Neural cell (in vitro differentiated cells): ENCODE results near the gene RAB22A. TPM values are rescaled to one million over a fixed set of nuclear protein-coding genes. Genes with fewer than 3 reads are reported as not detected.

Experiments used
- H2AFZ ChIP-seq: fragments of 200-600, 300-800 bp; sonication (generic), shearing (Covaris generic); 2 replicates; pipeline ENCODE4 v1.6.0; 2014; ENCODE audit warnings: low read depth, mild to moderate bottlenecking, antibody characterized with exemption, low read length, moderate library complexity
- H3F3A ChIP-seq: fragments of 200-600 bp; shearing (Covaris generic); 2 replicates; pipeline ENCODE4 v1.6.1; 2016; ENCODE audit warnings: mild to moderate bottlenecking, moderate library complexity, mixed read lengths, antibody characterized with exemption, low read length; ENCODE audit not compliant: insufficient read depth, poor library complexity, severe bottlenecking
- H3K27ac ChIP-seq: fragments of 200-600, 300-800 bp; sonication (generic), shearing (Covaris generic); 2 replicates; pipeline ENCODE4 v1.5.1; 2014; ENCODE audit warnings: mild to moderate bottlenecking, low read length, moderate library complexity
- H3K27me3 ChIP-seq: fragments of 300-800, 200-600 bp; sonication (generic), shearing (Covaris generic); 2 replicates; pipeline ENCODE4 v1.6.0; 2014; ENCODE audit warnings: mild to moderate bottlenecking, low read depth, low read length, moderate library complexity; ENCODE audit not compliant: insufficient read depth
- H3K36me3 ChIP-seq: fragments of 300-800, 200-600 bp; sonication (generic), shearing (Covaris generic); 2 replicates; pipeline ENCODE4 v1.5.1; 2014; ENCODE audit warnings: mild to moderate bottlenecking, antibody characterized with exemption, low read length, moderate library complexity; ENCODE audit not compliant: insufficient read depth
- H3K4me2 ChIP-seq: fragments of 300-800, 200-600 bp; sonication (generic), shearing (Covaris generic); 2 replicates; pipeline ENCODE4 v1.6.0; 2014; ENCODE audit warnings: mild to moderate bottlenecking, low read length
- H3K4me3 ChIP-seq: fragments of 300-800, 200-600 bp; sonication (generic), shearing (Covaris generic); 2 replicates; pipeline ENCODE4 v1.5.1; 2014; ENCODE audit warnings: mild to moderate bottlenecking, low read length, moderate library complexity
- H3K79me2 ChIP-seq: fragments of 200-600 bp; shearing (Covaris generic); replicated peaks from 2 replicates; pipeline ENCODE4 v1.6.0; 2014; ENCODE audit warnings: mild to moderate bottlenecking, low read length, moderate library complexity; ENCODE audit not compliant: insufficient read depth
- H3K9ac ChIP-seq: fragments of 300-800, 200-600 bp; sonication (generic), shearing (Covaris generic); 2 replicates; pipeline ENCODE4 v1.6.1; 2016; ENCODE audit warnings: mild to moderate bottlenecking, low read length, mixed read lengths
- H3K9me2 ChIP-seq: fragments of 200-600 bp; shearing (Covaris generic); 2 replicates; pipeline ENCODE4 v1.6.1; 2016; ENCODE audit warnings: mild to moderate bottlenecking, low read length, mixed read lengths; ENCODE audit not compliant: insufficient read depth
- H3K9me3 ChIP-seq: fragments of 200-600, 300-800 bp; sonication (generic), shearing (Covaris generic); 2 replicates; pipeline ENCODE4 v1.6.1; 2016; ENCODE audit warnings: mild to moderate bottlenecking, mixed run types, low read length, moderate library complexity, mixed read lengths
- H4K20me1 ChIP-seq: fragments of 200-600 bp; shearing (Covaris generic); 2 replicates; pipeline ENCODE4 v1.6.1; 2016; ENCODE audit warnings: mild to moderate bottlenecking, mixed run types; ENCODE audit not compliant: insufficient read depth
- EP300 ChIP-seq: fragments of 450-650 bp; conservative IDR thresholded peaks from 2 replicates; pipeline ENCODE4 v1.6.1; 2014; ENCODE audit warnings: antibody characterized with exemption, mild to moderate bottlenecking, moderate library complexity; ENCODE audit not compliant: poor library complexity, severe bottlenecking
- EZH2 ChIP-seq: fragments of 200-600, 300-800 bp; shearing (Covaris generic), sonication (generic); IDR thresholded peaks from 2 replicates; pipeline ENCODE4 v1.6.1; 2014; ENCODE audit warnings: antibody characterized with exemption, low read length, borderline replicate concordance, mild to moderate bottlenecking; ENCODE audit not compliant: insufficient read depth, poor library complexity, severe bottlenecking
- MXI1 ChIP-seq: fragments of 450-650 bp; conservative IDR thresholded peaks from 2 replicates; pipeline ENCODE4 v1.6.1; 2014; ENCODE audit warnings: antibody characterized with exemption, mild to moderate bottlenecking; ENCODE audit not compliant: poor library complexity, severe bottlenecking
- POLR2AphosphoS5 ChIP-seq: IDR thresholded peaks from 2 replicates; pipeline ENCODE4 v1.6.1; 2012
- RAD21 ChIP-seq: fragments of 450-650 bp; conservative IDR thresholded peaks from 2 replicates; pipeline ENCODE4 v1.6.1; 2014; ENCODE audit warnings: antibody characterized with exemption, mild to moderate bottlenecking, moderate library complexity
- SMC3 ChIP-seq: fragments of 450-650 bp; conservative IDR thresholded peaks from 2 replicates; pipeline ENCODE4 v1.6.1; 2014; ENCODE audit warnings: antibody characterized with exemption, mild to moderate bottlenecking, moderate library complexity; ENCODE audit not compliant: poor library complexity
- TAF1 ChIP-seq: IDR thresholded peaks from 2 replicates; pipeline ENCODE4 v1.6.1; 2012; ENCODE audit warnings: low read depth
- polyA plus RNA-seq: library from polyadenylated mRNA; depleted of rRNA; stranded (reverse); fragments of >200 nt; gene quantifications from 2 replicates; pipeline ENCODE4 v1.2.3, GENCODE V29; 2014
- TF ChIP-seq, protein P1 (sequence below): IDR thresholded peaks from 2 replicates; pipeline ENCODE4 v1.6.1; 2012; ENCODE audit warnings: borderline replicate concordance
- TF ChIP-seq, protein P2 (sequence below): fragments of 450-650 bp; IDR thresholded peaks from 2 replicates; pipeline ENCODE4 v1.5.1; 2014; ENCODE audit warnings: antibody characterized with exemption, mild to moderate bottlenecking, moderate library complexity; ENCODE audit not compliant: poor library complexity, severe bottlenecking

Gene RAB22A
- polyA plus RNA-seq, 1 donor from 2014 or later, result 15.7 TPM

DNA sequence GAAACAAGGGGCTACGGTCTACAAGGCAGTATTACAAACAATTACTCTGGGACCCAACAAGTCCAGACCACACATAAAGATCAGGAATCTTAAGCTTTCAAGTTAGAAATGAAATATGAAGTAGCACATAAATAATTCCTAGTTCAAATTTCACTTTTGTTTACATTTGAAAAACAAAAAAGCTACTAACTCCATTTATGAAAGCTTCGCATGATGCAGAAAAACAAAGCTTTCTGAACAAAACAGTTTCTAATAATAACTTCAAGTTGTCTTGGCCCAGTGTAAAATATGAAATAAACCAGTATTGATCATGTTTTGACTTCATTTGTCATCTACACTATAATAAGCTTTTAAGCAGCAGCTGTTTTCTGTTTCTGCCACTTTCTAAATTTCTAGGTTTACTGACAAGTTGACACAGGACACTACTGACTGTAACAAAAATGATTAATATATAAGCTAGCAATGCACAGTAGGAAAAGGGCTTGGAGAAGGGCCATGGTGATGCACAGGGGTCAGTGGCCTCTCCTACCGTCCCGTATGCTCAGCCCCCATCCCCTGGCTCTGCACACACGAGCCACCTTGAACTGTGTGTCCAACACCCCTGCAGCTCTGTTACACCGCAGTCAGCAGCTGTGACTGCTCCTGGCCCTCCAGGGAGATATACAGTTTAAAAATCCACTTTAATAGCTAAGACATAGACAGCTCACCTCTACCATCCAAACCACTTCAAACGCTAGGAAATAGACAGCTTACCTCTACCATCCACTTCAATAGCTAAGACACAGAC, 13.3 kb upstream of the RAB22A start:
- no peaks in the 10 kb centered on the region for H3K36me3 ChIP-seq
- no peak overlapping the region for H2AFZ ChIP-seq
- no peak overlapping the region for H3K9ac ChIP-seq
- no peaks in the 10 kb centered on the region for H3K9me3 ChIP-seq
- H4K20me1 ChIP-seq, result no peaks in the 10 kb centered on the region
- no peak overlapping the region for H3K4me2 ChIP-seq
- TF ChIP-seq, protein P1, sequence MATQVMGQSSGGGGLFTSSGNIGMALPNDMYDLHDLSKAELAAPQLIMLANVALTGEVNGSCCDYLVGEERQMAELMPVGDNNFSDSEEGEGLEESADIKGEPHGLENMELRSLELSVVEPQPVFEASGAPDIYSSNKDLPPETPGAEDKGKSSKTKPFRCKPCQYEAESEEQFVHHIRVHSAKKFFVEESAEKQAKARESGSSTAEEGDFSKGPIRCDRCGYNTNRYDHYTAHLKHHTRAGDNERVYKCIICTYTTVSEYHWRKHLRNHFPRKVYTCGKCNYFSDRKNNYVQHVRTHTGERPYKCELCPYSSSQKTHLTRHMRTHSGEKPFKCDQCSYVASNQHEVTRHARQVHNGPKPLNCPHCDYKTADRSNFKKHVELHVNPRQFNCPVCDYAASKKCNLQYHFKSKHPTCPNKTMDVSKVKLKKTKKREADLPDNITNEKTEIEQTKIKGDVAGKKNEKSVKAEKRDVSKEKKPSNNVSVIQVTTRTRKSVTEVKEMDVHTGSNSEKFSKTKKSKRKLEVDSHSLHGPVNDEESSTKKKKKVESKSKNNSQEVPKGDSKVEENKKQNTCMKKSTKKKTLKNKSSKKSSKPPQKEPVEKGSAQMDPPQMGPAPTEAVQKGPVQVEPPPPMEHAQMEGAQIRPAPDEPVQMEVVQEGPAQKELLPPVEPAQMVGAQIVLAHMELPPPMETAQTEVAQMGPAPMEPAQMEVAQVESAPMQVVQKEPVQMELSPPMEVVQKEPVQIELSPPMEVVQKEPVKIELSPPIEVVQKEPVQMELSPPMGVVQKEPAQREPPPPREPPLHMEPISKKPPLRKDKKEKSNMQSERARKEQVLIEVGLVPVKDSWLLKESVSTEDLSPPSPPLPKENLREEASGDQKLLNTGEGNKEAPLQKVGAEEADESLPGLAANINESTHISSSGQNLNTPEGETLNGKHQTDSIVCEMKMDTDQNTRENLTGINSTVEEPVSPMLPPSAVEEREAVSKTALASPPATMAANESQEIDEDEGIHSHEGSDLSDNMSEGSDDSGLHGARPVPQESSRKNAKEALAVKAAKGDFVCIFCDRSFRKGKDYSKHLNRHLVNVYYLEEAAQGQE, result no peak
- no peak for TF ChIP-seq EP300
- TF ChIP-seq, protein P2, sequence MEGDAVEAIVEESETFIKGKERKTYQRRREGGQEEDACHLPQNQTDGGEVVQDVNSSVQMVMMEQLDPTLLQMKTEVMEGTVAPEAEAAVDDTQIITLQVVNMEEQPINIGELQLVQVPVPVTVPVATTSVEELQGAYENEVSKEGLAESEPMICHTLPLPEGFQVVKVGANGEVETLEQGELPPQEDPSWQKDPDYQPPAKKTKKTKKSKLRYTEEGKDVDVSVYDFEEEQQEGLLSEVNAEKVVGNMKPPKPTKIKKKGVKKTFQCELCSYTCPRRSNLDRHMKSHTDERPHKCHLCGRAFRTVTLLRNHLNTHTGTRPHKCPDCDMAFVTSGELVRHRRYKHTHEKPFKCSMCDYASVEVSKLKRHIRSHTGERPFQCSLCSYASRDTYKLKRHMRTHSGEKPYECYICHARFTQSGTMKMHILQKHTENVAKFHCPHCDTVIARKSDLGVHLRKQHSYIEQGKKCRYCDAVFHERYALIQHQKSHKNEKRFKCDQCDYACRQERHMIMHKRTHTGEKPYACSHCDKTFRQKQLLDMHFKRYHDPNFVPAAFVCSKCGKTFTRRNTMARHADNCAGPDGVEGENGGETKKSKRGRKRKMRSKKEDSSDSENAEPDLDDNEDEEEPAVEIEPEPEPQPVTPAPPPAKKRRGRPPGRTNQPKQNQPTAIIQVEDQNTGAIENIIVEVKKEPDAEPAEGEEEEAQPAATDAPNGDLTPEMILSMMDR, result no peak
- no peak for TF ChIP-seq EZH2
- no peak for TF ChIP-seq RAD21
- no peak for TF ChIP-seq POLR2AphosphoS5
- TF ChIP-seq TAF1, result no peak
- TF ChIP-seq SMC3, result no peak
- TF ChIP-seq MXI1, result no peak
- H3K9me2 ChIP-seq, result no peaks in the 10 kb centered on the region
- H3F3A ChIP-seq, result no peaks in the 10 kb centered on the region
- no peak overlapping the region for H3K4me3 ChIP-seq
- H3K79me2 ChIP-seq, result no peaks in the 10 kb centered on the region
- no peak overlapping the region for H3K27ac ChIP-seq
- H3K27me3 ChIP-seq, result no peaks in the 10 kb centered on the region

DNA sequence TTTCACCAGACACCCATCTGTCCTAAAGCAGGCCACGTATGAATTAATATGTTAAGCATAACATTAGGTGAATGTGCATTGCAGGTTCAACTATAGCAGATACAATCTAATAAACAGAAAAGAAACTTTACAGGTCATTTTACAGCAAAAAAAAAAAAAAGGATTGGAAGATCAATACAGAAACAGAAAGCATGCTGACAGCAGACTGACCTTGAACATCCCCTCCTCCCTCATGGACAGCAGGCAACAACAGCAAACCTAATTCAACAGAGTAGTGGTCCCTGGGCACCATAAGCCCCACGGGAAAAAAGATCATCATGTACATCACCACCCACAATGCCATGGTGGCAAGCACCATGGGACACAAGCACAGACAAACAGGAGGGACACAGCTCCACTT, 12.1 kb upstream of the RAB22A start:
- Histone ChIP-seq H2AFZ (no peak overlapping the region), H3F3A (no peaks in the 10 kb centered on the region), H3K9ac (no peak overlapping the region), H3K27ac (no peak overlapping the region), H3K9me3 (no peaks in the 10 kb centered on the region), H3K4me3 (no peak overlapping the region), H3K36me3 (no peaks in the 10 kb centered on the region), H3K79me2 (no peaks in the 10 kb centered on the region), H3K27me3 (no peaks in the 10 kb centered on the region), H3K9me2 (no peaks in the 10 kb centered on the region), H3K4me2 (no peak overlapping the region), H4K20me1 (no peaks in the 10 kb centered on the region)
- TF ChIP-seq MXI1 (no peak), POLR2AphosphoS5 (no peak), EP300 (no peak), RAD21 (no peak), EZH2 (no peak), SMC3 (no peak), TAF1 (no peak)
- TF ChIP-seq, protein P2, result no peak
- TF ChIP-seq, protein P1, result no peak
